RWPE2 (cell line): Measurements from ENCODE around the gene PITHD1.
A peak's percentile ranks its signal among the peaks of the same experiment; 100 is the strongest.

Experiments
- ATAC-seq: fragments of 200-7000 bp; cut with Tn5 transposase; 3 replicates; pipeline ENCODE4 v1.9.1; 2021; ENCODE audit warnings: low read depth
- DNase-seq: peaks from one replicate; pipeline ENCODE4 v3.0.0-alpha.2; 2020; ENCODE audit warnings: low spot score
- H3K27ac ChIP-seq: fragments of 450-650 bp; 2 replicates; pipeline ENCODE4 v1.5.1; 2017; ENCODE audit warnings: mild to moderate bottlenecking; ENCODE audit not compliant: poor library complexity, severe bottlenecking
- H3K27me3 ChIP-seq: fragments of 250-450 bp; sonication (Bioruptor Pico); 2 replicates; pipeline ENCODE4 v1.5.1; 2021; ENCODE audit warnings: mild to moderate bottlenecking, moderate library complexity; ENCODE audit not compliant: insufficient read depth, poor library complexity, severe bottlenecking
- H3K36me3 ChIP-seq: fragments of 250-450 bp; sonication (Bioruptor Pico); 2 replicates; pipeline ENCODE4 v1.5.1; 2020; ENCODE audit warnings: low read depth, mild to moderate bottlenecking, moderate library complexity
- H3K4me1 ChIP-seq: fragments of 250-450 bp; sonication (Bioruptor Pico); 2 replicates; pipeline ENCODE4 v1.5.1; 2021; ENCODE audit warnings: mild to moderate bottlenecking, moderate library complexity; ENCODE audit not compliant: insufficient read depth, poor library complexity, severe bottlenecking
- H3K4me3 ChIP-seq: fragments of 250-450 bp; sonication (Bioruptor Pico); 2 replicates; pipeline ENCODE4 v1.5.1; 2021; ENCODE audit warnings: mild to moderate bottlenecking, moderate library complexity; ENCODE audit not compliant: severe bottlenecking
- H3K9me3 ChIP-seq: fragments of 250-450 bp; sonication (Bioruptor Pico); 2 replicates; pipeline ENCODE4 v1.5.1; 2021; ENCODE audit warnings: mild to moderate bottlenecking, moderate library complexity; ENCODE audit not compliant: severe bottlenecking
- CTCF ChIP-seq: fragments of 450-650 bp; IDR thresholded peaks from one replicate; pipeline ENCODE4 v1.5.1; 2017; ENCODE audit warnings: mild to moderate bottlenecking, moderate library complexity; ENCODE audit not compliant: poor library complexity, severe bottlenecking

The PITHD1 gene

GRCh38 chr1:23787701-23788100 lies 9.5 kb downstream of the PITHD1 start:
- H3K4me1 ChIP-seq = peaks cover 20% of the 10 kb centered on the region
- ATAC-seq (no peak), DNase-seq (no peak)
- H3K4me3 ChIP-seq = no peak overlapping the region
- no peaks in the 10 kb centered on the region for H3K27me3 ChIP-seq
- peaks cover 58% of the 10 kb centered on the region for H3K36me3 ChIP-seq
- no peak for TF ChIP-seq CTCF
- H3K9me3 ChIP-seq = no peaks in the 10 kb centered on the region
- no peak overlapping the region for H3K27ac ChIP-seq

GRCh38 chr1:23788695-23789094 lies 10.5 kb downstream of the PITHD1 start:
- Histone ChIP-seq H3K27ac (peak overlapping the region; percentile 91), H3K4me1 (peaks cover 20% of the 10 kb centered on the region), H3K36me3 (peaks cover 57% of the 10 kb centered on the region), H3K4me3 (no peak overlapping the region), H3K27me3 (no peaks in the 10 kb centered on the region), H3K9me3 (no peaks in the 10 kb centered on the region)
- ATAC-seq (no peak), DNase-seq (no peak)
- TF ChIP-seq CTCF = no peak

- TF ChIP-seq CTCF = no peak
These were observed 12.7 kb downstream of the PITHD1 start, which contains the start of gene LYPLA2 for GRCh38 chr1:23790696-23791515. Gene LYPLA2, plus strand, starts transcription at chr1:23791145. Its CDS starts 1,538 bp downstream, at chr1:23792683.

GRCh38 chr1:23791516-23792047 lies 13.4 kb downstream of the PITHD1 start:
- H3K27me3 ChIP-seq = no peaks in the 10 kb centered on the region
- DNase-seq = no peak
- peak overlapping the region; percentile 91 for H3K27ac ChIP-seq
- H3K9me3 ChIP-seq = no peaks in the 10 kb centered on the region
- peaks cover 48% of the 10 kb centered on the region for H3K36me3 ChIP-seq
- H3K4me1 ChIP-seq = peaks cover 20% of the 10 kb centered on the region
- peak overlapping the region; percentile 49 for H3K4me3 ChIP-seq
- no peak for TF ChIP-seq CTCF
- ATAC-seq = peak; percentile 35

More at GRCh38 chr1:23790696-23791515, 12.7 kb downstream of the PITHD1 start, which contains the start of gene LYPLA2:
- ATAC-seq (peak; percentile 72), DNase-seq (peak; percentile 94)
- Histone ChIP-seq H3K27me3 (no peaks in the 10 kb centered on the region), H3K36me3 (peaks cover 50% of the 10 kb centered on the region), H3K4me1 (peaks cover 20% of the 10 kb centered on the region), H3K27ac (peak within 1 kb of the TSS; percentile 91), H3K9me3 (no peaks in the 10 kb centered on the region), H3K4me3 (peak within 1 kb of the TSS; percentile 49)
